ENCODE data around the gene AFF1. TPM values are rescaled to one million over a fixed set of nuclear protein-coding genes. Genes with fewer than 3 reads are reported as not detected.

Gene AFF1
- total and polyA plus RNA-seq, 2 of the 4 experiments (the other 2 are of a cell fraction) = 7.0 to 9.6 TPM

- ChIA-PET CTCF (no interaction called here), POLR2A (ENCODE audit: unreplicated experiment) (no interaction called here)
- in situ Hi-C loops (cut with MboI; ENCODE audit: low sequenced_read_pairs) (no loop called here), dilution Hi-C loops (cut with HindIII; ENCODE audit: low sequenced_read_pairs, unreplicated experiment) (no loop called here), intact Hi-C loops (cut with micrococcal nuclease) (loop anchor here (5.0 kb wide), 1 partner anchor 45 kb away; no protein-coding TSS in a partner anchor)
- no peak overlapping the region for H3K27ac ChIP-seq (ENCODE audit: insufficient read depth, low read length)
- H2BK120ac ChIP-seq (ENCODE audit: low read depth, low read length) = no peak overlapping the region
- H3K23ac ChIP-seq (ENCODE audit: low read depth, low read length) = no peak overlapping the region
- no peak overlapping the region for H3K56ac ChIP-seq (ENCODE audit: extremely low read depth, insufficient read depth, low read length)
- no peak overlapping the region for H3K14ac ChIP-seq (replicated peaks; ENCODE audit: low read depth, low read length)
- H4K5ac ChIP-seq (ENCODE audit: low read depth, low read length) = no peak overlapping the region
- no peaks in the 10 kb centered on the region for H3K36me3 ChIP-seq (ENCODE audit: control insufficient read depth, insufficient read depth, low read length)
- H2BK20ac ChIP-seq (ENCODE audit: low read depth, low read length) = no peak overlapping the region
- no peak for TF ChIP-seq MAFK (IDR thresholded peaks at IDR 0.05; ENCODE audit: low read depth, low read length)
- no peak for TF ChIP-seq ELK1 (IDR thresholded peaks at IDR 0.05; ENCODE audit: borderline replicate concordance, low read depth, low read length)
- no peak for TF ChIP-seq CEBPB (IDR thresholded peaks at IDR 0.05; ENCODE audit: low read depth, low read length)
- no peak for TF ChIP-seq RAD21 (IDR thresholded peaks at IDR 0.05; ENCODE audit: low read length)
- no peak for TF ChIP-seq SMC3 (IDR thresholded peaks at IDR 0.05; ENCODE audit: low read depth, low read length)
- TF ChIP-seq USF2 (IDR thresholded peaks at IDR 0.05; ENCODE audit: low read depth, low read length) = no peak
- no peak for TF ChIP-seq CTCF (conservative IDR thresholded peaks at IDR 0.05; ENCODE audit: low read depth, low read length)
- TF ChIP-seq POLR2A (IDR thresholded peaks at IDR 0.05; ENCODE audit: low read depth, low read length) = no peak
- no peak for TF ChIP-seq MXI1 (IDR thresholded peaks at IDR 0.05; ENCODE audit: borderline replicate concordance, low read depth, low read length)
- no peak for TF ChIP-seq MAZ (IDR thresholded peaks at IDR 0.05; ENCODE audit: borderline replicate concordance, low read depth, low read length)
- no peak for TF ChIP-seq BHLHE40 (IDR thresholded peaks at IDR 0.05; ENCODE audit: low read depth, low read length)
- no peak for TF ChIP-seq NFE2L2 (IDR thresholded peaks at IDR 0.05; ENCODE audit: low read depth, low read length)
- TF ChIP-seq CHD1 (IDR thresholded peaks at IDR 0.05; ENCODE audit: low read depth, low read length) = no peak
- TF ChIP-seq RCOR1 (IDR thresholded peaks at IDR 0.05; ENCODE audit: insufficient replicate concordance, low read length) = no peak
- no peak for TF ChIP-seq RFX5 (IDR thresholded peaks at IDR 0.05; ENCODE audit: low read depth, low read length)
- no peak for TF ChIP-seq FOS (IDR thresholded peaks at IDR 0.05; ENCODE audit: low read depth, low read length)
- no peak overlapping the region for H3K18ac ChIP-seq (ENCODE audit: low read depth, low read length)
- H2AK9ac ChIP-seq (replicated peaks; ENCODE audit: low read depth, low read length, poor library complexity) = no peak overlapping the region
- H3K4me1 ChIP-seq (ENCODE audit: control insufficient read depth, insufficient read depth, low read length) = peaks cover 14% of the 10 kb centered on the region
- no peak for DNase-seq
- no peak overlapping the region for H2AFZ ChIP-seq (replicated peaks; ENCODE audit: low read length, poor library complexity)
- H4K8ac ChIP-seq (ENCODE audit: low read depth in 2 of 2, low read length in 2 of 2) = no peak overlapping the region
- H3K9me3 ChIP-seq (ENCODE audit: control insufficient read depth, insufficient read depth, low read length) = no peaks in the 10 kb centered on the region
- no peak overlapping the region for H3K4me2 ChIP-seq (ENCODE audit: low read depth, low read length)
- no peak overlapping the region for H3K9ac ChIP-seq (ENCODE audit: low read depth, low read length)
- H3K9me1 ChIP-seq (ENCODE audit: insufficient read depth, low read length) = peaks cover 21% of the 10 kb centered on the region; the same call in 1 of the 2 replicates
- no peak overlapping the region for H4K91ac ChIP-seq (ENCODE audit: insufficient read depth, low read depth, low read length)
- peaks cover 35% of the 10 kb centered on the region for H4K20me1 ChIP-seq (ENCODE audit: insufficient read depth, low read length)
- H3K27me3 ChIP-seq (ENCODE audit: control insufficient read depth, insufficient read depth, low read length) = no peaks in the 10 kb centered on the region
- H2BK15ac ChIP-seq (ENCODE audit: low read depth, low read length) = no peak overlapping the region
- H3K4me3 ChIP-seq (ENCODE audit: insufficient read depth, low read depth, low read length) = no peak overlapping the region
- H2AK5ac ChIP-seq (ENCODE audit: low read depth, low read length) = no peak overlapping the region
- no peak overlapping the region for H3K4ac ChIP-seq (ENCODE audit: low read depth, low read length)
- peaks cover 30 to 63% of the 10 kb centered on the region in 2 experiments for H3K79me1 ChIP-seq (ENCODE audit: low read depth in 1 of 2, low read length in 2 of 2)
- ATAC-seq (ENCODE audit: low read depth) = no peak
- no TSS peak for BruUV-seq (replicated peaks)
- no CpG with 5 or more reads among the region's 2 CpGs for WGBS, 2 experiments (ENCODE audit: extremely low coverage in 2 of 2, insufficient read length in 1 of 2)
- H2BK5ac ChIP-seq (ENCODE audit: low read depth, low read length, poor library complexity, severe bottlenecking) = no peak overlapping the region
These were observed 122.1 kb downstream of the AFF1 start for GRCh38 chr4:87056881-87057280.

Data from IMR-90 (cell line).